ENCODE results near the gene REEP1.

- no peak for TF ChIP-seq ZBTB7A (IDR thresholded peaks at IDR 0.05; ENCODE audit: low read depth)
- no peak for TF ChIP-seq MAX (IDR thresholded peaks at IDR 0.05)
- no peak for TF ChIP-seq FOXM1 (IDR thresholded peaks at IDR 0.05; ENCODE audit: borderline replicate concordance, low read depth)
- TF ChIP-seq EP300 (IDR thresholded peaks at IDR 0.05; ENCODE audit: borderline replicate concordance), result no peak
- TF ChIP-seq YY1 (IDR thresholded peaks at IDR 0.05; ENCODE audit: low read depth), result no peak
- TF ChIP-seq REST (IDR thresholded peaks at IDR 0.05; ENCODE audit: low read depth), result no peak
- TF ChIP-seq USF1 (IDR thresholded peaks at IDR 0.05), result no peak
- no peak for TF ChIP-seq RAD21 (IDR thresholded peaks at IDR 0.05; ENCODE audit: low read depth)
- TF ChIP-seq TAF1 (IDR thresholded peaks at IDR 0.05; ENCODE audit: low read depth), result no peak
Observed at GRCh38 chr2:86214503-86214832, 123.0 kb downstream of the REEP1 start.
